Neural cell (in vitro differentiated cells): ENCODE measurements around the gene HIF1AN. TPM values are rescaled to one million over a fixed set of nuclear protein-coding genes. Genes with fewer than 3 reads are reported as not detected.

Experiments used
- H2AFZ ChIP-seq: fragments of 200-600, 300-800 bp; sonication (generic), shearing (Covaris generic); 2 replicates; pipeline ENCODE4 v1.6.0; 2014; ENCODE audit warnings: low read depth, mild to moderate bottlenecking, antibody characterized with exemption, low read length, moderate library complexity
- H3F3A ChIP-seq: fragments of 200-600 bp; shearing (Covaris generic); 2 replicates; pipeline ENCODE4 v1.6.1; 2016; ENCODE audit warnings: mild to moderate bottlenecking, moderate library complexity, mixed read lengths, antibody characterized with exemption, low read length; ENCODE audit not compliant: insufficient read depth, poor library complexity, severe bottlenecking
- H3K27ac ChIP-seq: fragments of 200-600, 300-800 bp; sonication (generic), shearing (Covaris generic); 2 replicates; pipeline ENCODE4 v1.5.1; 2014; ENCODE audit warnings: mild to moderate bottlenecking, low read length, moderate library complexity
- H3K27me3 ChIP-seq: fragments of 300-800, 200-600 bp; sonication (generic), shearing (Covaris generic); 2 replicates; pipeline ENCODE4 v1.6.0; 2014; ENCODE audit warnings: mild to moderate bottlenecking, low read depth, low read length, moderate library complexity; ENCODE audit not compliant: insufficient read depth
- H3K36me3 ChIP-seq: fragments of 300-800, 200-600 bp; sonication (generic), shearing (Covaris generic); 2 replicates; pipeline ENCODE4 v1.5.1; 2014; ENCODE audit warnings: mild to moderate bottlenecking, antibody characterized with exemption, low read length, moderate library complexity; ENCODE audit not compliant: insufficient read depth
- H3K4me2 ChIP-seq: fragments of 300-800, 200-600 bp; sonication (generic), shearing (Covaris generic); 2 replicates; pipeline ENCODE4 v1.6.0; 2014; ENCODE audit warnings: mild to moderate bottlenecking, low read length
- H3K4me3 ChIP-seq: fragments of 300-800, 200-600 bp; sonication (generic), shearing (Covaris generic); 2 replicates; pipeline ENCODE4 v1.5.1; 2014; ENCODE audit warnings: mild to moderate bottlenecking, low read length, moderate library complexity
- H3K79me2 ChIP-seq: fragments of 200-600 bp; shearing (Covaris generic); replicated peaks from 2 replicates; pipeline ENCODE4 v1.6.0; 2014; ENCODE audit warnings: mild to moderate bottlenecking, low read length, moderate library complexity; ENCODE audit not compliant: insufficient read depth
- H3K9ac ChIP-seq: fragments of 300-800, 200-600 bp; sonication (generic), shearing (Covaris generic); 2 replicates; pipeline ENCODE4 v1.6.1; 2016; ENCODE audit warnings: mild to moderate bottlenecking, low read length, mixed read lengths
- H3K9me2 ChIP-seq: fragments of 200-600 bp; shearing (Covaris generic); 2 replicates; pipeline ENCODE4 v1.6.1; 2016; ENCODE audit warnings: mild to moderate bottlenecking, low read length, mixed read lengths; ENCODE audit not compliant: insufficient read depth
- H3K9me3 ChIP-seq: fragments of 200-600, 300-800 bp; sonication (generic), shearing (Covaris generic); 2 replicates; pipeline ENCODE4 v1.6.1; 2016; ENCODE audit warnings: mild to moderate bottlenecking, mixed run types, low read length, moderate library complexity, mixed read lengths
- H4K20me1 ChIP-seq: fragments of 200-600 bp; shearing (Covaris generic); 2 replicates; pipeline ENCODE4 v1.6.1; 2016; ENCODE audit warnings: mild to moderate bottlenecking, mixed run types; ENCODE audit not compliant: insufficient read depth
- EP300 ChIP-seq: fragments of 450-650 bp; conservative IDR thresholded peaks from 2 replicates; pipeline ENCODE4 v1.6.1; 2014; ENCODE audit warnings: antibody characterized with exemption, mild to moderate bottlenecking, moderate library complexity; ENCODE audit not compliant: poor library complexity, severe bottlenecking
- EZH2 ChIP-seq: fragments of 200-600, 300-800 bp; shearing (Covaris generic), sonication (generic); IDR thresholded peaks from 2 replicates; pipeline ENCODE4 v1.6.1; 2014; ENCODE audit warnings: antibody characterized with exemption, low read length, borderline replicate concordance, mild to moderate bottlenecking; ENCODE audit not compliant: insufficient read depth, poor library complexity, severe bottlenecking
- MXI1 ChIP-seq: fragments of 450-650 bp; conservative IDR thresholded peaks from 2 replicates; pipeline ENCODE4 v1.6.1; 2014; ENCODE audit warnings: antibody characterized with exemption, mild to moderate bottlenecking; ENCODE audit not compliant: poor library complexity, severe bottlenecking
- POLR2AphosphoS5 ChIP-seq: IDR thresholded peaks from 2 replicates; pipeline ENCODE4 v1.6.1; 2012
- RAD21 ChIP-seq: fragments of 450-650 bp; conservative IDR thresholded peaks from 2 replicates; pipeline ENCODE4 v1.6.1; 2014; ENCODE audit warnings: antibody characterized with exemption, mild to moderate bottlenecking, moderate library complexity
- SMC3 ChIP-seq: fragments of 450-650 bp; conservative IDR thresholded peaks from 2 replicates; pipeline ENCODE4 v1.6.1; 2014; ENCODE audit warnings: antibody characterized with exemption, mild to moderate bottlenecking, moderate library complexity; ENCODE audit not compliant: poor library complexity
- TAF1 ChIP-seq: IDR thresholded peaks from 2 replicates; pipeline ENCODE4 v1.6.1; 2012; ENCODE audit warnings: low read depth
- polyA plus RNA-seq: library from polyadenylated mRNA; depleted of rRNA; stranded (reverse); fragments of >200 nt; gene quantifications from 2 replicates; pipeline ENCODE4 v1.2.3, GENCODE V29; 2014
- TF ChIP-seq, protein P1 (sequence below): fragments of 450-650 bp; IDR thresholded peaks from 2 replicates; pipeline ENCODE4 v1.5.1; 2014; ENCODE audit warnings: antibody characterized with exemption, mild to moderate bottlenecking, moderate library complexity; ENCODE audit not compliant: poor library complexity, severe bottlenecking
- TF ChIP-seq, protein P2 (sequence below): IDR thresholded peaks from 2 replicates; pipeline ENCODE4 v1.6.1; 2012; ENCODE audit warnings: borderline replicate concordance

HIF1AN gene
- polyA plus RNA-seq, 1 donor from 2014 or later, result 16.1 TPM

DNA sequence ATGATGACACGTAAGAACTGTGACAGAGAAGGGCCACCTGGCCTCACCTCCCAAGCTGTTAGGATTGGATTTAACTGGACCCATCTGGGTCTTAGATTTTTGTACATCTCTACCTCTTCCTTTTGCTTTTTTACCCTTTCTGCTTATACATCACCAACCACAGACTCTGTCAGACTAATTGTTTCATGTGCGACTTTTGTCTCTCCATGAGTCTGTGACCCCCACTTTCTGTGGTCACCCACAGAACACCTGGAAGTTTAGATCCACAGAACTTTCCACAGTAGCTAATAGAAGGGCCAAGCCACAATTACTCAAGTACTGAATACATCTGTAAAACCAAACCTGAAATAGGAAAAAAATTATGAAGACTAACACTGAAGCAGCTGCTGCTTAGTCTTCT is 39.2 kb upstream of the HIF1AN start:
- H3K9ac ChIP-seq, result no peak overlapping the region
- H2AFZ ChIP-seq, result no peak overlapping the region
- no peaks in the 10 kb centered on the region for H4K20me1 ChIP-seq
- no peak overlapping the region for H3K4me2 ChIP-seq
- H3K36me3 ChIP-seq, result peaks cover 7% of the 10 kb centered on the region
- peaks cover 9% of the 10 kb centered on the region for H3K27me3 ChIP-seq
- no peaks in the 10 kb centered on the region for H3K9me3 ChIP-seq
- TF ChIP-seq EP300, result no peak
- no peak for TF ChIP-seq RAD21
- TF ChIP-seq TAF1, result no peak
- TF ChIP-seq, protein P1, sequence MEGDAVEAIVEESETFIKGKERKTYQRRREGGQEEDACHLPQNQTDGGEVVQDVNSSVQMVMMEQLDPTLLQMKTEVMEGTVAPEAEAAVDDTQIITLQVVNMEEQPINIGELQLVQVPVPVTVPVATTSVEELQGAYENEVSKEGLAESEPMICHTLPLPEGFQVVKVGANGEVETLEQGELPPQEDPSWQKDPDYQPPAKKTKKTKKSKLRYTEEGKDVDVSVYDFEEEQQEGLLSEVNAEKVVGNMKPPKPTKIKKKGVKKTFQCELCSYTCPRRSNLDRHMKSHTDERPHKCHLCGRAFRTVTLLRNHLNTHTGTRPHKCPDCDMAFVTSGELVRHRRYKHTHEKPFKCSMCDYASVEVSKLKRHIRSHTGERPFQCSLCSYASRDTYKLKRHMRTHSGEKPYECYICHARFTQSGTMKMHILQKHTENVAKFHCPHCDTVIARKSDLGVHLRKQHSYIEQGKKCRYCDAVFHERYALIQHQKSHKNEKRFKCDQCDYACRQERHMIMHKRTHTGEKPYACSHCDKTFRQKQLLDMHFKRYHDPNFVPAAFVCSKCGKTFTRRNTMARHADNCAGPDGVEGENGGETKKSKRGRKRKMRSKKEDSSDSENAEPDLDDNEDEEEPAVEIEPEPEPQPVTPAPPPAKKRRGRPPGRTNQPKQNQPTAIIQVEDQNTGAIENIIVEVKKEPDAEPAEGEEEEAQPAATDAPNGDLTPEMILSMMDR, result no peak
- H3K79me2 ChIP-seq, result no peaks in the 10 kb centered on the region
- H3K27ac ChIP-seq, result no peak overlapping the region
- no peaks in the 10 kb centered on the region for H3K9me2 ChIP-seq
- no peak overlapping the region for H3K4me3 ChIP-seq
- no peaks in the 10 kb centered on the region for H3F3A ChIP-seq

DNA sequence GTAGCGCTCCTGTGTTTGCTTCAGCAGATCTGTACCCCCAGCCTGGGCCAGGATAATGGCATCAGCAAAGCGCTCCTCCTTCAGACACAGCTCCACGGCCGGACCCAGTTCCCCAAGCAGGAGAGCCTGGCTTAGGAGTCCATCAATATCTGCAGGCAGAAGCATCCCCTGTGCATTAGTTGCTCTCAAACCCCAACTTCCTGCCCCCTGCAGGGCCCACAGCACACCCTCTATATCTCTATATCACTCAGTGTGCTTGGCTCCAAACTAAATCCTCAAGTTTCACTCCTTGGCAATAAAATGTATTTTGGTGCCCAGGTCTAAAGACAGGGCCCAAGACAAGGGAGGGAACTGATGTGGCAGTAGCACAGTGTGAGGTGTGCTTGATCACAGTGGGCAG is 37.7 kb upstream of the HIF1AN start:
- no peaks in the 10 kb centered on the region for H3K9me2 ChIP-seq
- no peaks in the 10 kb centered on the region for H3K79me2 ChIP-seq
- H3K4me2 ChIP-seq, result no peak overlapping the region
- H3K27me3 ChIP-seq, result peaks cover 9% of the 10 kb centered on the region
- H4K20me1 ChIP-seq, result no peaks in the 10 kb centered on the region
- H3K9ac ChIP-seq, result no peak overlapping the region
- H3K4me3 ChIP-seq, result no peak overlapping the region
- no peak overlapping the region for H3K27ac ChIP-seq
- H3K36me3 ChIP-seq, result peaks cover 14% of the 10 kb centered on the region
- no peaks in the 10 kb centered on the region for H3F3A ChIP-seq
- no peak overlapping the region for H2AFZ ChIP-seq
- H3K9me3 ChIP-seq, result no peaks in the 10 kb centered on the region
- TF ChIP-seq POLR2AphosphoS5 (no peak), TAF1 (no peak), SMC3 (no peak), EP300 (no peak), EZH2 (no peak), MXI1 (no peak), RAD21 (no peak)
- TF ChIP-seq, protein P1, result no peak
- TF ChIP-seq, protein P2, sequence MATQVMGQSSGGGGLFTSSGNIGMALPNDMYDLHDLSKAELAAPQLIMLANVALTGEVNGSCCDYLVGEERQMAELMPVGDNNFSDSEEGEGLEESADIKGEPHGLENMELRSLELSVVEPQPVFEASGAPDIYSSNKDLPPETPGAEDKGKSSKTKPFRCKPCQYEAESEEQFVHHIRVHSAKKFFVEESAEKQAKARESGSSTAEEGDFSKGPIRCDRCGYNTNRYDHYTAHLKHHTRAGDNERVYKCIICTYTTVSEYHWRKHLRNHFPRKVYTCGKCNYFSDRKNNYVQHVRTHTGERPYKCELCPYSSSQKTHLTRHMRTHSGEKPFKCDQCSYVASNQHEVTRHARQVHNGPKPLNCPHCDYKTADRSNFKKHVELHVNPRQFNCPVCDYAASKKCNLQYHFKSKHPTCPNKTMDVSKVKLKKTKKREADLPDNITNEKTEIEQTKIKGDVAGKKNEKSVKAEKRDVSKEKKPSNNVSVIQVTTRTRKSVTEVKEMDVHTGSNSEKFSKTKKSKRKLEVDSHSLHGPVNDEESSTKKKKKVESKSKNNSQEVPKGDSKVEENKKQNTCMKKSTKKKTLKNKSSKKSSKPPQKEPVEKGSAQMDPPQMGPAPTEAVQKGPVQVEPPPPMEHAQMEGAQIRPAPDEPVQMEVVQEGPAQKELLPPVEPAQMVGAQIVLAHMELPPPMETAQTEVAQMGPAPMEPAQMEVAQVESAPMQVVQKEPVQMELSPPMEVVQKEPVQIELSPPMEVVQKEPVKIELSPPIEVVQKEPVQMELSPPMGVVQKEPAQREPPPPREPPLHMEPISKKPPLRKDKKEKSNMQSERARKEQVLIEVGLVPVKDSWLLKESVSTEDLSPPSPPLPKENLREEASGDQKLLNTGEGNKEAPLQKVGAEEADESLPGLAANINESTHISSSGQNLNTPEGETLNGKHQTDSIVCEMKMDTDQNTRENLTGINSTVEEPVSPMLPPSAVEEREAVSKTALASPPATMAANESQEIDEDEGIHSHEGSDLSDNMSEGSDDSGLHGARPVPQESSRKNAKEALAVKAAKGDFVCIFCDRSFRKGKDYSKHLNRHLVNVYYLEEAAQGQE, result no peak
